ENCODE data around the gene MAB21L4.

The MAB21L4 gene

GRCh38 chr2:240925191-240925567 is 29.2 kb upstream of the MAB21L4 start:
- DNase-seq (ENCODE audit: low read depth in 2 of 2), result no peak

- DNase-seq (ENCODE audit: low read depth in 2 of 2), result no peak
Observed at GRCh38 chr2:240922982-240923537, 27.1 kb upstream of the MAB21L4 start.

GRCh38 chr2:240922245-240922981 is 26.5 kb upstream of the MAB21L4 start:
- no peak for DNase-seq (ENCODE audit: low read depth in 2 of 2)

GRCh38 chr2:240921995-240922244 is 26.0 kb upstream of the MAB21L4 start:
- no peak for DNase-seq (ENCODE audit: low read depth in 2 of 2)

GRCh38 chr2:240921311-240921994 is 25.5 kb upstream of the MAB21L4 start:
- no peak for DNase-seq (ENCODE audit: low read depth in 2 of 2)

GRCh38 chr2:240920783-240921231 is 24.9 kb upstream of the MAB21L4 start:
- DNase-seq (ENCODE audit: low read depth in 2 of 2), result no peak

- DNase-seq (ENCODE audit: low read depth in 2 of 2), result no peak
Observed at GRCh38 chr2:240919786-240920782, 24.1 kb upstream of the MAB21L4 start.

GRCh38 chr2:240919161-240919781 is 23.3 kb upstream of the MAB21L4 start:
- DNase-seq (ENCODE audit: low read depth in 2 of 2), result no peak

- no peak for DNase-seq (ENCODE audit: low read depth in 2 of 2)
Observed at GRCh38 chr2:240918258-240919091, 22.5 kb upstream of the MAB21L4 start.

GRCh38 chr2:240917684-240918257 is 21.8 kb upstream of the MAB21L4 start:
- no peak for DNase-seq (ENCODE audit: low read depth in 2 of 2)

GRCh38 chr2:240917009-240917683 is 21.2 kb upstream of the MAB21L4 start:
- no peak for DNase-seq (ENCODE audit: low read depth in 2 of 2)

GRCh38 chr2:240916571-240917008 is 20.6 kb upstream of the MAB21L4 start:
- no peak for DNase-seq (ENCODE audit: low read depth in 2 of 2)

GRCh38 chr2:240915526-240916341 is 19.8 kb upstream of the MAB21L4 start:
- no peak for DNase-seq (ENCODE audit: low read depth in 2 of 2)

GRCh38 chr2:240914645-240915525 is 18.9 kb upstream of the MAB21L4 start:
- no peak for DNase-seq (ENCODE audit: low read depth in 2 of 2)

- DNase-seq (ENCODE audit: low read depth in 2 of 2), result peak; percentile 53 to 55
Observed at GRCh38 chr2:240913810-240914644, 18.1 kb upstream of the MAB21L4 start.

- no peak for DNase-seq (ENCODE audit: low read depth in 2 of 2)
Observed at GRCh38 chr2:240912878-240913809, 17.2 kb upstream of the MAB21L4 start.
